Measurements from ENCODE around the gene KIDINS220. TPM values are rescaled to one million over a fixed set of nuclear protein-coding genes. Genes with fewer than 3 reads are reported as not detected.

The KIDINS220 gene
- total RNA-seq, 2 experiments from 2014 or later = 38.0 to 39.4 TPM

GRCh38 chr2:8790739-8791162 lies 46.7 kb downstream of the KIDINS220 start:
- Mint-ChIP-seq H3K4me1 (peaks cover 1% of the 10 kb centered on the region), H3K27me3 (no peaks in the 10 kb centered on the region), H3K27ac (no peak overlapping the region), H3K4me3 (no peak overlapping the region), H3K36me3 (peaks cover 33% of the 10 kb centered on the region), H3K9me3 (no peaks in the 10 kb centered on the region)
- ATAC-seq (ENCODE audit: low read depth) (no peak), DNase-seq (no peak)
- POLR2A ChIA-PET = no interaction called here

DNA sequence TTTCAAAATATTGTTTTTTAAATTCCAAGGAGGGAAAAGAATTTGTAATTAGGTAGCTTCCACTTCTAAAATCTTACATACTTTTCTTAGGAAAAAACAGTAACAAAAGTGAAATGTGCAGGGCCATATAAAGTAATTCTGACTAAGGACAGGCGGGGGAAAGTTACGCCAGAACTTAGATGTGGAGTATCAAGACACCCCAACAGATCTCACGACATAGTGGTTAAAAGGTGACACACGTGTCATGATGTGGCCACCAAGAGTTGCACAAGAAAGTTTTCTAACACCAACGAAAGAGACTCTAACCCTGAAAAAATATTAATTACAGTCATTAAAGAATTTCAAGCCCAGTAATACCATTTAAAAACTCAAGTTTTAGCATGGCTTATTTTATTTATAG lies 51.0 kb downstream of the KIDINS220 start:
- Mint-ChIP-seq H3K27ac (no peak overlapping the region), H3K4me3 (no peak overlapping the region), H3K9me3 (no peaks in the 10 kb centered on the region), H3K27me3 (no peaks in the 10 kb centered on the region), H3K36me3 (peaks cover 45% of the 10 kb centered on the region), H3K4me1 (no peaks in the 10 kb centered on the region)
- DNase-seq = no peak
- no peak for ATAC-seq (ENCODE audit: low read depth)
- POLR2A ChIA-PET = no interaction called here

GRCh38 chr2:8779795-8780671 lies 57.4 kb downstream of the KIDINS220 start:
- no peaks in the 10 kb centered on the region for H3K4me1 Mint-ChIP-seq
- DNase-seq = no peak
- no peaks in the 10 kb centered on the region for H3K27me3 Mint-ChIP-seq
- H3K4me3 Mint-ChIP-seq = no peak overlapping the region
- no peaks in the 10 kb centered on the region for H3K9me3 Mint-ChIP-seq
- H3K36me3 Mint-ChIP-seq = peaks cover 45% of the 10 kb centered on the region
- ATAC-seq (ENCODE audit: low read depth) = no peak
- POLR2A ChIA-PET = no interaction called here
- H3K27ac Mint-ChIP-seq = no peak overlapping the region

DNA sequence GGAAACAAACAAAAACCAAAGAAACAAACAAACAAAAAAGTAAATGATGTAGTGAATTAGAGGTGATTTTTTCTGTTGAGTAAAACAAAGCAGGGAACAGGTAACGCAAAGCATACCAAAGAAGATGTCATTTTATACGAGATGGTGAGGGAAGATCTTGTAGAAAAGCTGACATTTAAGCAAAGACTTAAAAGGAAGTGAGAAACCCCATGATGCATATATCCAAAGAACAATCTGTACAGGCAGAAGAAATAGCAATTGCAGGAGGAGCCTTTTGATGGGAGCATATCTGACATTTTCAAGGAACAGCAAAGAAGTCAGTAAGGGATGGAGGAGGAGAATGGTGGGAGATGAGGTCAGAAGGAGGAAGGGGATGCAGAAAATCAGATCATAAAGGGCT lies 63.0 kb downstream of the KIDINS220 start:
- DNase-seq = no peak
- Mint-ChIP-seq H3K4me1 (peaks cover 1% of the 10 kb centered on the region), H3K36me3 (peaks cover 31% of the 10 kb centered on the region), H3K4me3 (no peak overlapping the region), H3K27ac (no peak overlapping the region), H3K27me3 (no peaks in the 10 kb centered on the region), H3K9me3 (no peaks in the 10 kb centered on the region)
- ATAC-seq (ENCODE audit: low read depth) = no peak
- POLR2A ChIA-PET = no interaction called here

DNA sequence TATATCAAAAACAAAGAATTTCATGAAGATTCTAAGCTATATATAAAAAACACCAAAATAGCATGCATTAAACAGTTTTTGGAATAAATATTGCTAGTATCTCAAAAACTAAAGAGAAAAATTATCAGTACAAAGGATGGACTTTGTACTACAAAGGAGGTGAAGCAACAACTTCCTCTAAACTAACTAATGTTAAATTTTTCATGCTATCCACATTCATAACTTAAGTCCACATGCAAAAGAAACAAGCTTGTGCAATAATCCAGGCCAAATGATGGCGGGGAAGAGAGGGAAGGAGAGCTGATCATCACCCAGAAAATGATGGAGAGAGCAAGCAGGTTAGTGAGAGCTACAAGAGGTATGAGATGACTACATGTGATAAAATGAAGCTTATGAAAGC lies 70.1 kb downstream of the KIDINS220 start:
- POLR2A ChIA-PET = no interaction called here
- no peak for DNase-seq
- H3K4me1 Mint-ChIP-seq = peaks cover 2% of the 10 kb centered on the region
- H3K27me3 Mint-ChIP-seq = no peaks in the 10 kb centered on the region
- H3K27ac Mint-ChIP-seq = no peak overlapping the region
- H3K9me3 Mint-ChIP-seq = no peaks in the 10 kb centered on the region
- H3K36me3 Mint-ChIP-seq = peaks cover 26% of the 10 kb centered on the region
- ATAC-seq (ENCODE audit: low read depth) = no peak
- H3K4me3 Mint-ChIP-seq = no peak overlapping the region

- Mint-ChIP-seq H3K4me3 (no peak overlapping the region), H3K4me1 (no peaks in the 10 kb centered on the region), H3K36me3 (peaks cover 29% of the 10 kb centered on the region), H3K27me3 (no peaks in the 10 kb centered on the region), H3K9me3 (no peaks in the 10 kb centered on the region), H3K27ac (no peak overlapping the region)
- ATAC-seq (ENCODE audit: low read depth) (no peak), DNase-seq (no peak)
- POLR2A ChIA-PET = no interaction called here
Measured at GRCh38 chr2:8761529-8762164, 75.8 kb downstream of the KIDINS220 start.

DNA sequence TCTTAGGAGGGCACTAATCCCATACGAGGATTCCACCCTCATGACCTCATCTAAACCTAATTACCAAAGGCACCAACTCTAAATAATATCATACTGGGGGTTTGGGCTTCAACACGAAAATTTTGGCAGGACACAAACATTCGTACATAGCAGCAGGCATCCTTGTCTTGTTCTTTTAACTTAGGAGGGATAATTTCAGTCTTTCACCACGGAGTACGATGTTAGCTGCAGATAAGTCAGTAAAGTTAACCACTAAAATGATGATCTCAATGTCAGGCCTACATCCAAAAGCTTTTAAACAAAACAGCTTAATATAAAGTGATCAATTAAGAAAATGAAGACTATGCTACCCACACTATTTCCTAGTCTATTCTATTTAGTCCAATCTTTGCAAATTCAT lies 80.7 kb downstream of the KIDINS220 start:
- POLR2A ChIA-PET = no interaction called here

DNA sequence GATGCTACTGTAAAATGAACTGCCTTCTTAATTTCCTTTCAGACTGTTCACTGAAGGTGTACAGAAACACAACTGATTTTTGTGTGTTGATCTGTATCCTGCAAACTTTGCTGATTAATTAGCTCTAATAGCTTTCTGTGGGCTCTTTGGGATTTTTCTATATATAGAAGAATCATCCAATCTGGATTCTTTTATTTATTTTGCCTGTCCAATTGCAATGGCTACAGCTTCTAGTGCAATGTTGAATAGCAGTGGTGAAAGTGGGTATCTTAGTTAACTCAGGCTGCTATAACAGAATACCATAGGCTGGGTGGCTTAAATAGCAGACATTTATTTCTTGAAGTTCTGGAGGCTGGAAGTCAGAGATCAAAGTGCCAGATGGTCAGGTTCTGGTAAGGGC lies 81.2 kb downstream of the KIDINS220 start:
- Mint-ChIP-seq H3K27ac (no peak overlapping the region), H3K4me3 (no peak overlapping the region), H3K36me3 (peaks cover 31% of the 10 kb centered on the region), H3K4me1 (no peaks in the 10 kb centered on the region), H3K27me3 (no peaks in the 10 kb centered on the region), H3K9me3 (peaks cover 5% of the 10 kb centered on the region)
- no peak for DNase-seq
- POLR2A ChIA-PET = no interaction called here
- ATAC-seq (ENCODE audit: low read depth) = no peak

More for the DNA sequence above, 80.7 kb downstream of the KIDINS220 start:
- Mint-ChIP-seq H3K36me3 (peaks cover 31% of the 10 kb centered on the region), H3K27me3 (no peaks in the 10 kb centered on the region), H3K4me3 (no peak overlapping the region), H3K27ac (no peak overlapping the region), H3K4me1 (no peaks in the 10 kb centered on the region), H3K9me3 (peaks cover 5% of the 10 kb centered on the region)
- no peak for ATAC-seq (ENCODE audit: low read depth)
- DNase-seq = no peak

- Mint-ChIP-seq H3K27ac (no peak overlapping the region), H3K27me3 (no peaks in the 10 kb centered on the region), H3K4me1 (no peaks in the 10 kb centered on the region), H3K36me3 (peaks cover 31% of the 10 kb centered on the region), H3K4me3 (no peak overlapping the region), H3K9me3 (peaks cover 5% of the 10 kb centered on the region)
- ATAC-seq (ENCODE audit: low read depth) (no peak), DNase-seq (no peak)
- POLR2A ChIA-PET = no interaction called here
Measured at GRCh38 chr2:8754106-8754776, 83.2 kb downstream of the KIDINS220 start.

DNA sequence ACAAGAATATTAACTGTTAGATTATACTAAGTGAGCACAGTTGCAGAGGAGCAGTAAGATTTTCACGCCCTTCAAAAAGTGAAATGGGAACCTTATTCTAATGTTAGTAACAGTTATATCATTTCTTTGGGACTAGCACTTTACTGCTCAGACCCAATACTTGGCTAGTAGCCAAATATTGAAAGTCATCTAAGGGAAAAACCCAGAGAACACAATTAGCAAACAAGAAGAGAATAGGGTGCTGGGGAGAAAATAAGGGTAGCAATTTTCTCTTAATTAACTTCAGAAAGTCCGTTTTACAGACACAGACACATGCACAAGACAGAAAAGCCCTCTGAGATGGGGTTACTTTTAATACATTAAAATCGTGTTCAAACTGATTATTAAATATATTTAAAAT lies 83.8 kb downstream of the KIDINS220 start:
- Mint-ChIP-seq H3K4me3 (no peak overlapping the region), H3K9me3 (peaks cover 5% of the 10 kb centered on the region), H3K27me3 (no peaks in the 10 kb centered on the region), H3K4me1 (peaks cover 2% of the 10 kb centered on the region), H3K27ac (no peak overlapping the region), H3K36me3 (peaks cover 31% of the 10 kb centered on the region)
- POLR2A ChIA-PET = no interaction called here
- no peak for ATAC-seq (ENCODE audit: low read depth)
- DNase-seq = no peak

DNA sequence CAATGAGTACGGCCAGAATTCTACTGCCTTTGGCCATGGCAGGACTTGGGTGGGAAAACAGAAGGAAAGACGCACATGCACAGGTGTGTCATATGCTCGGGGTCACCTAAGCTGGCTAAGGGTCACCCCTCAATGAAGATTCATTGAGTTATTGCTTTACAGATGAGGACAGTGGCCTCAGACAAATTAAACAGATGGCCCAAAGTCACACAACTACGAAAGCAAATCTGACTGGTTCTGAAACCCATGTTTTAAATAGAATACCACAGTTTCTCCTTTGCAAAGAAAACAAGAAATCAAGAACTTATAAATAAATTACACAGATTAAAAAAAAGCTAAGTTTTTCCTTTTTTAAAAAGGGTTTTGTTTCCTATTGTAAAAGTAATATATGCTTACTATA lies 85.0 kb downstream of the KIDINS220 start:
- ATAC-seq (ENCODE audit: low read depth) = no peak
- Mint-ChIP-seq H3K4me3 (no peak overlapping the region), H3K27me3 (no peaks in the 10 kb centered on the region), H3K27ac (no peak overlapping the region), H3K4me1 (peaks cover 2% of the 10 kb centered on the region), H3K9me3 (peaks cover 5% of the 10 kb centered on the region), H3K36me3 (peaks cover 24% of the 10 kb centered on the region)
- no peak for DNase-seq
- POLR2A ChIA-PET = no interaction called here

DNA sequence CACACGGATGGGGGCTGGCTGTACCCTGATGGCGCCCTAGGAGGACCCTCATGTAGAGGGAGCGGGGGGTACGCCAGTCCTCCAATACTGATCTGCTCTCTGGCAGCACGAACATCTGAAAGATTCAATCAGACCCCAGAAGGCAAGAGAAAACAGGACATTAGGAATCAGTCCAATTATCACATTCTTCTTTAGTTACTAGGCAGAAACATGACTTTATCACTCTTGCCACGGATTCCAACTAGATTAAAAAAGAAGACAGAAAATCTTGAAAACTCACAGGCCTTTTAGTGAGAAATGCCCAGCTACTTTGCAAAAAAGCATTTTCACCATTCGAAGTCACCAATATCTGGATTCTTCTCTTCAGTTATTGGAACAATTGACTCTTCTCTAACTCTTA lies 87.2 kb downstream of the KIDINS220 start:
- no peak for DNase-seq
- Mint-ChIP-seq H3K27me3 (no peaks in the 10 kb centered on the region), H3K4me1 (peaks cover 2% of the 10 kb centered on the region), H3K4me3 (no peak overlapping the region), H3K36me3 (peaks cover 8% of the 10 kb centered on the region), H3K27ac (no peak overlapping the region), H3K9me3 (no peaks in the 10 kb centered on the region)
- no peak for ATAC-seq (ENCODE audit: low read depth)
- POLR2A ChIA-PET = no interaction called here

GRCh38 chr2:8743261-8743660 lies 94.2 kb downstream of the KIDINS220 start:
- no peak overlapping the region for H3K27ac Mint-ChIP-seq
- POLR2A ChIA-PET = no interaction called here
- no peak overlapping the region for H3K4me3 Mint-ChIP-seq
- no peak for DNase-seq
- no peaks in the 10 kb centered on the region for H3K27me3 Mint-ChIP-seq
- ATAC-seq (ENCODE audit: low read depth) = no peak
- H3K9me3 Mint-ChIP-seq = no peaks in the 10 kb centered on the region
- H3K4me1 Mint-ChIP-seq = no peaks in the 10 kb centered on the region
- peaks cover 4% of the 10 kb centered on the region for H3K36me3 Mint-ChIP-seq

GRCh38 chr2:8740136-8740535 lies 97.3 kb downstream of the KIDINS220 start:
- ATAC-seq (ENCODE audit: low read depth) (no peak), DNase-seq (no peak)
- H3K4me1 Mint-ChIP-seq = no peaks in the 10 kb centered on the region
- H3K27me3 Mint-ChIP-seq = no peaks in the 10 kb centered on the region
- POLR2A ChIA-PET = no interaction called here
- peaks cover 2% of the 10 kb centered on the region for H3K36me3 Mint-ChIP-seq
- no peaks in the 10 kb centered on the region for H3K9me3 Mint-ChIP-seq
- H3K27ac Mint-ChIP-seq = no peak overlapping the region
- no peak overlapping the region for H3K4me3 Mint-ChIP-seq

Measured in activated naive CD8-positive, alpha-beta T cell treated with anti-CD3 and anti-CD28 coated beads, Interleukin-2, amount 10 ng/mL, durations not matched to agents 7 days and 5 days (primary cell).